PC-3 (cell line): Measurements from ENCODE around the gene FAM222A. TPM values are rescaled to one million over a fixed set of nuclear protein-coding genes. Genes with fewer than 3 reads are reported as not detected.

Experiments
- ATAC-seq: fragments of 200-7000 bp; cut with Tn5 transposase; 2 replicates; pipeline ENCODE4 v1.9.1; 2020; ENCODE audit warnings: mild to moderate bottlenecking, moderate library complexity
- BruUV-seq: library from RNA; stranded (reverse); fragments of 400-500 nt; replicated peaks from 2 replicates; lab custom pipeline; 2021; lab: Mats Ljungman, UMichigan
- CTCF ChIA-PET: fragments of 300-600 bp; sonication (Branson Sonifier 250); formaldehyde crosslinking; loops from one replicate; lab custom pipeline; 2022; ENCODE audit warnings: antibody characterized with exemption; lab: Charles Lee
- POLR2A ChIA-PET: fragments of 300-600 bp; sonication (Branson Sonifier 250); formaldehyde crosslinking; loops from one replicate; lab custom pipeline; 2022; ENCODE audit warnings: antibody characterized with exemption; ENCODE audit not compliant: unreplicated experiment; lab: Charles Lee
- DNase-seq: peaks from one replicate; pipeline ENCODE4 v3.0.0-alpha.2; 2015
- H2AFZ ChIP-seq: fragments of 300-600 bp; sonication (generic); 2 replicates; pipeline ENCODE4 v1.6.0; 2016; ENCODE audit warnings: antibody characterized with exemption, low read length
- H3F3A ChIP-seq: fragments of 300-600 bp; sonication (generic); one replicate; pipeline ENCODE4 v1.6.0; 2017; ENCODE audit warnings: antibody characterized with exemption, low read length, control low read depth, mild to moderate bottlenecking; ENCODE audit not compliant: unreplicated experiment
- H3K27ac ChIP-seq: fragments of 300-600 bp; sonication (generic); 2 replicates; pipeline ENCODE4 v1.5.1; 2016; ENCODE audit warnings: mild to moderate bottlenecking, low read length
- H3K27me3 ChIP-seq: fragments of 300-600 bp; sonication (generic); 2 replicates; pipeline ENCODE4 v1.6.1; 2016; ENCODE audit warnings: low read length, mixed read lengths
- H3K36me3 ChIP-seq: fragments of 300-600 bp; sonication (generic); 2 replicates; pipeline ENCODE4 v1.6.1; 2016; ENCODE audit warnings: low read depth, mixed run types, low read length, mixed read lengths
- H3K4me1 ChIP-seq: fragments of 300-600 bp; sonication (generic); 2 replicates; pipeline ENCODE4 v1.5.1; 2016; ENCODE audit warnings: low read length; ENCODE audit not compliant: insufficient read depth
- H3K4me2 ChIP-seq: fragments of 300-600 bp; sonication (generic); 2 replicates; pipeline ENCODE4 v1.6.0; 2016; ENCODE audit warnings: low read length
- H3K4me3 ChIP-seq: fragments of 300-600 bp; sonication (generic); 2 replicates; pipeline ENCODE4 v1.5.1; 2016; ENCODE audit warnings: mild to moderate bottlenecking, low read length, mixed read lengths
- H3K79me2 ChIP-seq: fragments of 300-600 bp; sonication (generic); 2 replicates; pipeline ENCODE4 v1.6.1; 2017; ENCODE audit warnings: low read length, mixed read lengths
- H3K9ac ChIP-seq: fragments of 300-600 bp; sonication (generic); 2 replicates; pipeline ENCODE4 v1.6.0; 2016; ENCODE audit warnings: mild to moderate bottlenecking, low read length
- H3K9me2 ChIP-seq: fragments of 300-600 bp; sonication (generic); replicated peaks from 2 replicates; pipeline ENCODE4 v1.6.1; 2016; ENCODE audit warnings: mixed run types, low read length, mixed read lengths
- H3K9me3 ChIP-seq: fragments of 300-600 bp; sonication (generic); 2 replicates; pipeline ENCODE4 v1.6.1; 2016; ENCODE audit warnings: low read length, mixed read lengths
- H4K20me1 ChIP-seq: fragments of 300-600 bp; sonication (generic); 2 replicates; pipeline ENCODE4 v1.6.1; 2016; ENCODE audit warnings: low read length, mixed read lengths
- CTCF ChIP-seq: fragments of 300-600 bp; sonication (generic); conservative IDR thresholded peaks from 2 replicates; pipeline ENCODE4 v1.5.1; 2017; ENCODE audit warnings: antibody characterized with exemption, low read depth, mild to moderate bottlenecking, low read length
- EZH2 ChIP-seq: fragments of 300-600 bp; sonication (generic); IDR thresholded peaks from one replicate; pipeline ENCODE4 v1.6.1; 2017; ENCODE audit warnings: antibody characterized with exemption, mild to moderate bottlenecking, low read length; ENCODE audit not compliant: unreplicated experiment
- EZH2phosphoT487 ChIP-seq: fragments of 300-600 bp; sonication (generic); IDR thresholded peaks from 2 replicates; pipeline ENCODE4 v1.6.1; 2018; ENCODE audit warnings: mild to moderate bottlenecking, antibody characterized with exemption, low read length, borderline replicate concordance
- intact Hi-C: fragments of 100-400 bp; cut with micrococcal nuclease; formaldehyde crosslinking; loops from 2 replicates; pipeline ENCODE4 v1.9.0; 2023
- total RNA-seq: library from RNA; depleted of rRNA; stranded (reverse); fragments of >200 nt; gene quantifications from 2 replicates; pipeline ENCODE4 v1.2.3, GENCODE V29; 2014

FAM222A gene
- total RNA-seq, 1 experiment from 2014 or later, result 11.7 TPM

GRCh38 chr12:109734219-109735000 is 20.8 kb downstream of the FAM222A start:
- Histone ChIP-seq H3K36me3 (no peaks in the 10 kb centered on the region), H2AFZ (no peak overlapping the region), H3K4me1 (no peaks in the 10 kb centered on the region), H3K4me2 (no peak overlapping the region), H3K27ac (no peak overlapping the region), H3F3A (no peaks in the 10 kb centered on the region), H3K9me2 (no peaks in the 10 kb centered on the region), H3K9me3 (no peaks in the 10 kb centered on the region), H3K27me3 (no peaks in the 10 kb centered on the region), H3K4me3 (no peak overlapping the region), H3K79me2 (no peaks in the 10 kb centered on the region), H3K9ac (no peak overlapping the region), H4K20me1 (no peaks in the 10 kb centered on the region)
- TF ChIP-seq EZH2 (no peak), CTCF (no peak)
- BruUV-seq, result no TSS peak
- intact Hi-C loops, result no loop called here
- ChIA-PET CTCF (no interaction called here), POLR2A (interaction anchor here (0.6 kb wide), 1 partner anchor 1674 kb away, joined by 4 read pairs; no protein-coding TSS in a partner anchor)
- ATAC-seq, result no peak
- no peak for DNase-seq

GRCh38 chr12:109735051-109735521 is 21.5 kb downstream of the FAM222A start:
- H3K4me2 ChIP-seq, result no peak overlapping the region
- intact Hi-C loops, result no loop called here
- ATAC-seq, result no peak
- H3K79me2 ChIP-seq, result no peaks in the 10 kb centered on the region
- H3K27me3 ChIP-seq, result no peaks in the 10 kb centered on the region
- H3K36me3 ChIP-seq, result no peaks in the 10 kb centered on the region
- no peaks in the 10 kb centered on the region for H4K20me1 ChIP-seq
- H3F3A ChIP-seq, result no peaks in the 10 kb centered on the region
- H3K4me3 ChIP-seq, result no peak overlapping the region
- no peak for TF ChIP-seq CTCF
- no peak for TF ChIP-seq EZH2phosphoT487
- TF ChIP-seq EZH2, result no peak
- CTCF ChIA-PET, result no interaction called here
- DNase-seq, result no peak
- BruUV-seq, result no TSS peak
- H3K9ac ChIP-seq, result no peak overlapping the region
- POLR2A ChIA-PET, result interaction anchor here (0.6 kb wide), 1 partner anchor 1674 kb away, joined by 4 read pairs; no protein-coding TSS in a partner anchor
- no peak overlapping the region for H3K27ac ChIP-seq
- no peaks in the 10 kb centered on the region for H3K9me3 ChIP-seq
- H3K9me2 ChIP-seq, result no peaks in the 10 kb centered on the region
- no peak overlapping the region for H2AFZ ChIP-seq
- H3K4me1 ChIP-seq, result no peaks in the 10 kb centered on the region
